ENCODE measurements around the gene TULP3. TPM values are rescaled to one million over a fixed set of nuclear protein-coding genes. Genes with fewer than 3 reads are reported as not detected.

The TULP3 gene
- total and polyA plus RNA-seq, 2 donors (not counting 1 experiment from before 2014, with no cell fraction given) = 39.3 to 47.0 TPM

DNA sequence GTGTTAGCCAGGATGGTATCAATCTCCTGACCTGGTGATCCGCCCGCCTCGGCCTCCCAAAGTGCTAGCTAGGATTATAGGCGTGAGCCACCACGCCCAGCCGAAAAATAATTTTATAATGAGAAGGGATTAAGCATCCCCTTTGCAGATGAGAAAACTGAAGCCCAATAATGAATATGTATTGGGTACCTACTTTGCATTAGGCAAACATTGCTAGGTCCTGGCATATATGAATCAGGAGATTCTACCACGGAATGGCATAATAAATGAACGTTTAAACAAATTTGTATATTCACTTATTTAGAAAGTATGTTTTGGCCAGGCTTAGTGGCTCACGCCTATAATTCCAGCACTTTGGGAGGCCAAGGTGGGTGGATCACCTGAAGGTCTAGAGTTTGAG, 32.4 kb downstream of the TULP3 start:
- Histone ChIP-seq H3K4me1 (ENCODE audit: control insufficient read depth, extremely low read depth, insufficient read depth, low read length) (peaks cover 4% of the 10 kb centered on the region), H3K4me2 (ENCODE audit: extremely low read depth, insufficient read depth, low read length) (no peak overlapping the region), H3K36me3 (ENCODE audit: control insufficient read depth, insufficient read depth, low read length) (peaks cover 5% of the 10 kb centered on the region), H3K27ac (ENCODE audit: insufficient read depth, low read length) (no peak overlapping the region), H2AFZ (ENCODE audit: low read length) (no peak overlapping the region), H3K9me3 (ENCODE audit: control insufficient read depth, insufficient read depth, low read depth, low read length) (no peaks in the 10 kb centered on the region), H3K79me2 (ENCODE audit: control insufficient read depth, insufficient read depth, low read length) (no peaks in the 10 kb centered on the region), H3K4me3 (replicated peaks in 1 of 4; ENCODE audit: control extremely low read depth in 1 of 4, insufficient read depth in 1 of 4, low read depth in 3 of 4, low read length in 4 of 4) (no peak overlapping the region), H3K9ac (ENCODE audit: insufficient read depth, low read length) (no peak overlapping the region), H3K27me3 (ENCODE audit: control insufficient read depth, insufficient read depth, low read length) (no peaks in the 10 kb centered on the region), H4K20me1 (ENCODE audit: control insufficient read depth, extremely low read depth, insufficient read depth, low read length) (no peaks in the 10 kb centered on the region)
- DNase-seq (ENCODE audit: low read depth in 2 of 2) = no peak
- TF ChIP-seq CTCF (conservative IDR thresholded peaks at IDR 0.05 in 1 of 2, IDR thresholded peaks at IDR 0.05 in 1 of 2; ENCODE audit: low read depth in 1 of 2, low read length in 2 of 2) (no peak), EZH2 (IDR thresholded peaks at IDR 0.05; ENCODE audit: low read length, missing control alignments) (no peak)

DNA sequence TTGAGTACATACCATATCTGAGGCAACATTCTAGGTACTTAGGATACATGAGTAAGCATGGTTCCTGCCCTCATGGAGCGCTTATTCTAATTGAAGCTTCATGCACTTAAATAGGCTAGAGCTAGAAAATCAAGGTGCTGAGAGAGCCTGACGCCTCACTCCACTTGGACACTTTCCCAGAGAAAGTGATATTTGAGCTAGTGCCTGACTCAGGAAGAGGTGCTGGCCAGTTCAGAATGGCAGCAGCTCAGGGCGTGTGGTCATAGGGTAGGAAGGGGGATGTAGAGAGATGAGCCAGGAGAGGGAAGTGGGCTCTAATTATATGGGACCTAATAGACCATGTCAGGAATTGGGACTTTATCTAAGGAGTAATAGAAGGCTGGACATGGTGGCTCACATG, 33.3 kb downstream of the TULP3 start:
- H3K4me2 ChIP-seq (ENCODE audit: extremely low read depth, insufficient read depth, low read length) = no peak overlapping the region
- no peak overlapping the region for H3K27ac ChIP-seq (ENCODE audit: insufficient read depth, low read length)
- H3K27me3 ChIP-seq (ENCODE audit: control insufficient read depth, insufficient read depth, low read length) = no peaks in the 10 kb centered on the region
- peaks cover 5% of the 10 kb centered on the region for H3K36me3 ChIP-seq (ENCODE audit: control insufficient read depth, insufficient read depth, low read length)
- H3K79me2 ChIP-seq (ENCODE audit: control insufficient read depth, insufficient read depth, low read length) = no peaks in the 10 kb centered on the region
- TF ChIP-seq CTCF (conservative IDR thresholded peaks at IDR 0.05 in 1 of 2, IDR thresholded peaks at IDR 0.05 in 1 of 2; ENCODE audit: low read depth in 1 of 2, low read length in 2 of 2) = no peak
- TF ChIP-seq EZH2 (IDR thresholded peaks at IDR 0.05; ENCODE audit: low read length, missing control alignments) = no peak
- no peaks in the 10 kb centered on the region for H4K20me1 ChIP-seq (ENCODE audit: control insufficient read depth, extremely low read depth, insufficient read depth, low read length)
- peaks cover 4% of the 10 kb centered on the region for H3K4me1 ChIP-seq (ENCODE audit: control insufficient read depth, extremely low read depth, insufficient read depth, low read length)
- DNase-seq (ENCODE audit: low read depth in 2 of 2) = peak; percentile 55 to 70
- H3K9ac ChIP-seq (ENCODE audit: insufficient read depth, low read length) = no peak overlapping the region
- no peaks in the 10 kb centered on the region for H3K9me3 ChIP-seq (ENCODE audit: control insufficient read depth, insufficient read depth, low read depth, low read length)
- H3K4me3 ChIP-seq (replicated peaks in 1 of 4; ENCODE audit: control extremely low read depth in 1 of 4, insufficient read depth in 1 of 4, low read depth in 3 of 4, low read length in 4 of 4) = no peak overlapping the region
- no peak overlapping the region for H2AFZ ChIP-seq (ENCODE audit: low read length)

- Histone ChIP-seq H4K20me1 (ENCODE audit: control insufficient read depth, extremely low read depth, insufficient read depth, low read length) (no peaks in the 10 kb centered on the region), H3K4me2 (ENCODE audit: extremely low read depth, insufficient read depth, low read length) (peak overlapping the region; percentile 46), H2AFZ (ENCODE audit: low read length) (no peak overlapping the region), H3K36me3 (ENCODE audit: control insufficient read depth, insufficient read depth, low read length) (peaks cover 3% of the 10 kb centered on the region), H3K4me1 (ENCODE audit: control insufficient read depth, extremely low read depth, insufficient read depth, low read length) (peaks cover 4% of the 10 kb centered on the region), H3K9me3 (ENCODE audit: control insufficient read depth, insufficient read depth, low read depth, low read length) (no peaks in the 10 kb centered on the region), H3K4me3 (replicated peaks in 1 of 4; ENCODE audit: control extremely low read depth in 1 of 4, insufficient read depth in 1 of 4, low read depth in 3 of 4, low read length in 4 of 4) (no peak overlapping the region), H3K27ac (ENCODE audit: insufficient read depth, low read length) (no peak overlapping the region), H3K9ac (ENCODE audit: insufficient read depth, low read length) (no peak overlapping the region), H3K79me2 (ENCODE audit: control insufficient read depth, insufficient read depth, low read length) (no peaks in the 10 kb centered on the region), H3K27me3 (ENCODE audit: control insufficient read depth, insufficient read depth, low read length) (no peaks in the 10 kb centered on the region)
- DNase-seq (ENCODE audit: low read depth in 2 of 2) = peak in 1 of 2 donors; percentile 7
- no peak for TF ChIP-seq CTCF (conservative IDR thresholded peaks at IDR 0.05 in 1 of 2, IDR thresholded peaks at IDR 0.05 in 1 of 2; ENCODE audit: low read depth in 1 of 2, low read length in 2 of 2)
- no peak for TF ChIP-seq EZH2 (IDR thresholded peaks at IDR 0.05; ENCODE audit: low read length, missing control alignments)
These were observed 34.8 kb downstream of the TULP3 start for GRCh38 chr12:2925322-2925995.
